GM19193 (cell line): ENCODE data around the gene GRIFIN.

ENCODE experiments used
- POLR2A ChIP-seq: IDR thresholded peaks from 4 replicates; pipeline ENCODE4 v1.6.1; 2011; ENCODE audit not compliant: insufficient read depth, insufficient read length; ENCODE audit errors: extremely low read depth

GRIFIN gene

DNA sequence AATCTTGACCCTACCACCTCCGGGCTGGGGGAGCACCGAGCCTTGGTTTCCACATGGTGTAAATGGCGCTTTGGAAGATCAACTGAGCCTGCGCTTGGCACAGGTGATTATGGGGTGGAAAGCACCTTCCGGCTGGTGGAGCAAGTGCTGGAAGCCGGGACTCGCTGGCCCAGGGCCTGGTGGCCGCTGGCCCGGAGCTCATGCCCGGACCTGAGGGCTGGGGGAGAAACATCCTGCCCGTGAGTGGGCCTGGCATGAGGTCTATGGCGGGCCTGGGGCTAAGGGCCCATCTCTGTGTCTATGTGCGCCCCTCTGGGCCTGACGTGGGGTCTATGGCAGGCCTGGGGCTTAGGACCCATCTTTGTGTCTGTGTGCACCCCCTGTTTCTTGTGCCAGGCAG lies 29.2 kb upstream of the GRIFIN start:
- no peak for TF ChIP-seq POLR2A

DNA sequence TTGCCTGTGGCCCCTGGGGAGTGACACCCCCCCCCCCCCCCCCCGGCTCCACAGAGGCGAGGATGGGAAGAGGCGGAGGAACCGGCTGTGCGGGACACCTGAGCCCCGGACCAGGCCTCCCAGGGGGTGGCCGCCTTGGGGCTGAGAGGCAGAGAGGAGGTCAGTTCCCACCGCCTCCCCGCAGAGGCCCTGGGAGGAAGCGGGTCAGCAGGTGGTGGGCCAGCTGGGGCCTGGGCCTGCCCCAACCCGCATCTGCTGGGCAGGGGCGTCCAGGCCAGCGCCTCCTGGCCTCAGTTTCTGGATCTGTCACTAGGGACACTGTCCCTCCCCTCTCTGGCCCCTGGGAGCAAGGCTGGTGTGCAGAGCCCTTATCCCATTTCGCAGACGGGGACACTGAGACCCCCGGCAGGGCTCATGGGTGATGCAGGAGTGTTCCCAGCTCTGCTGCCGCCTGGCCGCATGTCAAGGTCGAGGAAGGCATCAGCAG lies 28.7 kb upstream of the GRIFIN start:
- TF ChIP-seq POLR2A, result no peak

DNA sequence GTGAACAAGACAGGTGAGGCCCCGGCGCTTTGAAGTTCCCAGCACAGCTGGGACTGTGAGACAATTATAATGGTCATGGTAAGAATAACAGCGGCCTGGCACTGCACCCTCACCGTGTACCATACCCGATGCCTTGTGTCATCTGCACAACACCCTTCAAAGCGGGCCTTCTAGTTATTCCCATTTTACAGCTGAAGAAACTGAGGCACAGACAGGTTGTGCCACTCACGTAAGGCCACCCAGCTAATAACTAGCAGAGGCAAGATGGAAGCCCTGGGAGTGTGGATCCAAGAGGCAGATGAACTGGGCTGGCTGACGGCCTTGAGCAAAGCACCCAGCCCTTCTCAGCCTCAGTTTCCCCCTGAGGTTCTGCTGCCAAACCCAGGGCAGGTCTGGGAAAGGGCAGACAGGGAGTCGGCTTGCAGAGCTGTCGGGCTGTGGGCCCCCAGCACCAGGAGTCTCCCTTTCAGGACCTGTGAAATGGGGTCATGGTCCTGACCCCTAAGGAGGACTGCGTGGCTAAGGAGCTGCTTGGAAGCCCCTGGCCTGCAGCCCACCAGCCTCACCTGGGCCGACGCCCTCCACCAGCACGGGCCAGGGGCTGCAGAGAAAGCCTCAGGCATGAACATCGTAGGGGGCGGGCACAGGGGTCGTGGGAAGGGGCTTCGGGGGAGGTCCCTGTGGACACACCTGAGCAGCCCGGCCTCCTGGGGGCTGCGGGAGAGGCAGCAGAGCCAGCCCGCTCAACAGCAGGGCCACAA lies 28.1 kb upstream of the GRIFIN start:
- no peak for TF ChIP-seq POLR2A

- TF ChIP-seq POLR2A, result no peak
Measured at GRCh38 chr7:2503056-2503941, 27.1 kb upstream of the GRIFIN start.

- TF ChIP-seq POLR2A, result no peak
Measured at GRCh38 chr7:2502647-2502966, 26.4 kb upstream of the GRIFIN start.

- TF ChIP-seq POLR2A, result no peak
Measured at GRCh38 chr7:2501947-2502646, 25.9 kb upstream of the GRIFIN start.

DNA sequence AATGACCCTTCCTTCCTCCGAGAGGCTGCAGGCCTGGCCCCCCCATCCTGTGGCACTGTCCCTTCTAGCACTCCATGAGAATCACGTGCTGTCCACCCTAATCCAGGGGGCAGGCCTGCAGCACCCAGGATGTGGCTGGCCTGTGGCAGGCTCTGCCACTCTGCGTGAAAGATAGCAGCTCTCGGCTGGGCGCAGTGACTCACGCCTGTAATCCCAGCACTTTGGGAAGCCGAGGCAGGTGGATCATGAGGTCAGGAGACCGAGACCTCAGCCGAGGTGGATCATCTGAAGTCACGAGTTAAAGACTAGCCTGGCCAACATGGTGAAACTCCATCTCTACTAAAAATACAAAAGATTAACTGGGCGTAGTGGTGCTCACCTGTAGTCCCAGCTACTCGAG lies 24.5 kb upstream of the GRIFIN start:
- TF ChIP-seq POLR2A, result no peak

- TF ChIP-seq POLR2A, result no peak
Measured at GRCh38 chr7:2499719-2500430, 23.7 kb upstream of the GRIFIN start.

DNA sequence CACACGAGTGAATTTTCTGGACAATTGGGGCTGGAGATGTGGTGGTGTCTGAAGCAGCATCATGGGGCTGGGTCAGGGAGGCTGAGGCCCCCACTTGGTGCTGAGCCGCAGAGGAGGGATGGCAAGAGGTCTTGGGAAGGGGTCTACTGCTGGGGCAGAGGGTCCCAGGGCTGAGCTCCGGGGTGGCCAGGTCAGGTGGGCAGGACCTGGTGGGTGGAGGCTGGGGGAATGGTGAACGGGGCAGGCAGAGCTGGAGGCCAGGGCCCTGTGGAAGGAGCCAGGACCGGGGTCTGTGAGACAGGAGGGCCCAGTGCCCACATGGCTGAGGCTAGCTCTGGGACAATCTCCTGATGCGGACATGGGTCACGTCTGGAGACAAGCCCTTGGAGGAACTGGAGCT lies 23.0 kb upstream of the GRIFIN start:
- TF ChIP-seq POLR2A, result no peak

GRCh38 chr7:2498708-2499107 lies 22.5 kb upstream of the GRIFIN start:
- TF ChIP-seq POLR2A, result no peak

DNA sequence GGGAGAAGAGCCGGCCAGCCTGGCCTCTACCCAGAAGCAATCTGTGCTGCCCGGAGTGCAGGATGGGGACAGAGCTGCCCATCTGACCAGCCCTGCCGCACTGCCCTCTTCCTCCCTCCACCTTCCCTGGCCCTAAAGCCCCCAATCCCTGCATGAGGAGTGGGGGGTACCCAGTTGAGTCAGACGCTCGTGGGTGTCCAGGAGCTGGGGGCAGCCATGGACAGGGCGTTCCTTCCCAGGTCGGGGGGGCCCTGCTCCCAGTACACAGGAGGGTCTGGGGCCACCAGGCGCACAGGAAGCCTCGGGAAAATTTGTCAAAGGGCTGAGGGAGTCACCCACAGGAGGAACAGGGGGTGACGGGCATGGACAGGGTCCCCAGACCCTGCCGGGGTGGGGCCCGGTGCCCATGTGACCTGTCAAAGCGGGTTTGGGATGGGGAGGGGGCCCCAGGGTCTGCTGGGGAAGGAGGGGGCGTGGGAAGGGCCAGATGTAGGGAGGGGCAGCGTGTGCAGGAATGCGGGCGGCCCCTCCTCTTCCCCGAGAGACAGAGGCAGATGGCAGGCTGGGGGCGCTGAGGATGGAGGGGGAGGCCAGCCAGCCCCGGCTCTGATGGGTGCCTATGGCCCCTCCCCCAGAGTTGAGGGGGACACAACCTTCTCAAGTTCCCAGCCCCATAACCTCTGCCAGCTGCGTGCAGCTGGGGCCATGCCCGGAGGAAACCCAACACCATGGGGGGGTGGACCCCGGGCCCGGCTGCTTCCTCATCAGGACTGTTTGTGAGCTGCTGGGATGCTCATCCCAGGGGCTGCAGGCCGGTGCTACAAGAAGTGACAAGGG lies 21.5 kb upstream of the GRIFIN start:
- no peak for TF ChIP-seq POLR2A

GRCh38 chr7:2497065-2497464 lies 20.9 kb upstream of the GRIFIN start:
- no peak for TF ChIP-seq POLR2A

- TF ChIP-seq POLR2A, result no peak
Measured at GRCh38 chr7:2496375-2496774, 20.2 kb upstream of the GRIFIN start.
